GM19238 (cell line): ENCODE measurements around the gene STMN3.
"Not testable (repeated sequence)": the region's sequence is repeated elsewhere in the genome, so short reads cannot be mapped to it uniquely, and the experiment has no call there.

ENCODE experiments used
- DNase-seq: peaks from one replicate; pipeline ENCODE4 v3.0.0; 2011; ENCODE audit warnings: low spot score; ENCODE audit not compliant: insufficient read length

STMN3 gene

DNA sequence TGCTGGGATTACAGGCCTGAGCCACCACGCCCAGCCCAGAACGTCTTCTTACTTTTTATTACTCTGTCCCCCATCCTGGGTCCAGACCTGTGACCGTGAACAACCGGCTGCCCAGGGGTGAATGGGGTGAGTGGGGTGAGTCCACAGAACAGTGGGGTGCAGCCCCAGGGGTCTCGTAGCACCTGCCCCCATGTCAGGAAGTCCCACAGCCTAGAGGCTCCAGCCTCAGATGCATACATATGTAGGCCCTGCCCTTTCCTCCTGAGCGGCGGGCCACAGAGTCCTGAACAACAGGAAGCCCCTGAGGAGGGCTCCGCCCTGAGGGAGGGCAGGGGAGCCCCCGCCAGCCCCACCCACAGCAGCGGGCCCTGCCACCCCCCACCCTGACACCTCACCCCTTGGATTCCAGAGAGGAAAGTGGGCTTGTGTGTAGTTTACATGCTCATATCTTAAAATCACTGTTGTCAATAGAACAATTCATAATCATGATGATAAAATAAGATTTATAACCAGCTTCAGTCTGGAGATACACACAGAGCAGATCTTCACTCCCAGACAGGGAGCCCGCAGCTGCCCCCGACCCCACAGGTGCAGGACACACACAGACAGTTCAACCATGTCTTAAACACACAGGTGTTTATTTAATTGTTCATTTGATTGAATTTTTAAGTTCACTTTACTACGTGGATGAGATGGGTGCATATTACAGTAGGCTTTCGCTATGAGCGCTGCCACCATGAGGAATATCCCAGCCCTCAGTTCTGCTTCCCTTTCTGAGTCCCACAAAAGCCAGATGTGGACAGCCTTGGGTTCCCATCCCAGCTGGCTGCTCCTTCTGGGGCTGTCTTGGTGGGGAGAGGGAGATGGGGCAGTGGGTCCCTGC lies 13.9 kb downstream of the STMN3 start:
- peak; percentile 57 for DNase-seq

DNA sequence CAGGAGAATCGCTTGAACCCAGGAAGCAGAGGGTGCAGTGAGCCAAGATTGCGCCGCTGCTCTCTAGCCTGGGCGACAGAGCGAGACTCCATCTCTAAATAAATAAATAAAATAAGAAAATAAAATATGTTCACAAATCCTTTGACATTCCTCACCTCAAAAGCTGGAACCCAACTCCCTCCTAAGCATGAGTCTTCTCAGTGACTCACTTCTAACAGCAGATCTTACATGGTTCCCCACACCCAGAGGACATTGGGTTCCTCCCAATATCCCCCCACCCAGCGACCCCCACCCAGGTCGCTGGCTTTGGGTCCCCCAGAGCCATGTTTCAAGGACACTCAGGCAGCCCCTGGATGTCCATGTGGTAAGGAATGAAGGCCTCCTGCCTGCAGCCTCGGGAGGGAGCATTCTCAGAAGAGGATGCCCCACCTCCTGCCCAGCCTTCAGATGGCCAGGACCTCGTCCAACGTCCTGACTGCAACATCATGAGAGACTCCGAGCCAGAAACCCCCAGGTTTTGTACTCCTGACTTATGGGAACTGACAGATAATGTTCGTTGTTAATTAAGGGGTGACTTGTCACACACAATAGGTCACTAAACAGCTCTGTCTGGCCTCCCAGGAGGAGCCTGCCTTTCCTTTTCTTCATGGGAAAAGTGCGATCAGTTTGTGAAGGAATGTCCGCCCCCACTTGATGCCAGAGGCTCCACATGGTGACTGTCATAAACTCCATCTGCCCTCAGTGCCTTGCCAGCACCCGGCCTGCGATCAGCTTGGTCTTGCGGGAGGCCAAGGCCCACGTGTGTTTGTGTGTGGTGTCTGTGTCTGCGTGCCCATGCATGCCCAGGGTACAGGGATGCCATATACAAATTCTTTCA lies 16.2 kb downstream of the STMN3 start:
- DNase-seq = no peak

GRCh38 chr20:63635431-63636141 lies 17.6 kb downstream of the STMN3 start:
- DNase-seq = no peak

GRCh38 chr20:63633732-63634131 lies 19.5 kb downstream of the STMN3 start:
- no peak for DNase-seq

DNA sequence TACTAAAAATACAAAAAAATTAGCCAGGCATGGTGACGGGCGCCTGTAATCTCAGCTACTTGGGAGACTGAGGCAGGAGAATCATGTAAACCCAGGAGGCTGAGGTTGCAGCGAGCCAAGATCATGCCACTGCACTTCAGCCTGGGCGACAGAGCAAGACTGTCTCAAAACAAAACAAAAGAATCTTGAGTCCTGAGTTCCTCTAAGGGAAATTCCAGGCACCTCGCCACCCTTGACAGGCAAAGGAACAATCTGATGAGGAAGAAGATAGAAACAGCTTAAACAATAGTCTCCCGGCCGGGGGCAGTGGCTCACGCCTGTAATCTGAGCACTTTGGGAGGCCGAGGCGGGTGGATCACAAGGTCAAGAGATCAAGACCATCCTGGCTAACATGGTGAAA lies 21.8 kb downstream of the STMN3 start:
- not testable (repeated sequence) for DNase-seq

DNA sequence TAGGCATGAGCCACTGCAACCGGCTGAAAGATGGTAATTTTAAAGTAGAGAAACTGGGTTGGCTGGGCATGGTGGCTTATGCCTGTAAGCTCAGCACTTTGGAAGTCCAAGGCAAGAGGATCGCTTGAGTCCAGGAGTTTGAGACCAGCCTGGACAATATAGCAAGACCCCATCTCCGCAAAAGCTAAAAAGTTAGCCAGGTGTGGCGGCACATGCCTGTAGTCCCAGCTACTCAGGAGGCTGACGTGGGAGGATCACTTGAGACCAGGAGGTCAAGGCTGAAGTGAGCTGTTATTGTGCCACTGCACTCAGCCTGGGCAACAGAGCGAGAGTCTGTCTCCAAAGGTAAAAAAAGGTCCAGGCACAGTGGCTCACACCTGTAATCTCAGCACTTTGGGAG lies 22.3 kb downstream of the STMN3 start:
- DNase-seq = not testable (repeated sequence)

DNA sequence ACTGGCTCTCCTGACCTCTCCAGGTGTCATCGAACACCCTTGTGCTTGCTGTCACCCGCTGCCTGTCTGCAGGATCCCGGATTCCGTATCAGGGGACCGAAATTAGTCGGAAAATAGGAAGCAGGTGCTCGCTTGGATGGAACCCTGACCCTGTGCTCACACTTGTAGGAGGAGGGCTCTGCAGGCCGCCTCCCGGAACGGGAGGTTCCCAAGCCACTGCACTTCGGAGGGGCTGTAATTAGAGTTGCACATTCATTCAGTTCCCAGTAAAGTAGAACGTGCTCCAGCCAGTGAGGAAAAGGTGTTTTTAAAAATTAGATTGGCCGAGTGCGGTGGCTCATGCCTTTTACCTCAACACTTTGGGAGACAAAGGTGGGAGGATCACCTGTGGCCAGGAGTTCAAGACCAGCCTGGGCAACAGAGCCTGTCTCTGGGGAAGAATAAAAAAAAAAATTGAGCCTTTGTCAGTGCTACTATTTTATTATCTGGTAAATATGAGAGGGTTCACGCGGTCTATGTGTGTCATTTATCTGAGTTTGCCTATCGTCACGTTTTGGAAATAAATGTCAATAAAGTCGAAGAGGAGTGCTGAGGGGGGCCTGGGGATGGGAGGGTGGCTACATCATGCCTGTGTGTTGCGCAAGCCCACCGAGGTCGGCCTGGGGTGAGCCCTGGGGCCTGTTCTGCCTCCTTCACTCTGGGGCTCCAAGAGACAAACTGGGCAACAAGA lies 24.8 kb downstream of the STMN3 start:
- DNase-seq = peak; percentile 63

DNA sequence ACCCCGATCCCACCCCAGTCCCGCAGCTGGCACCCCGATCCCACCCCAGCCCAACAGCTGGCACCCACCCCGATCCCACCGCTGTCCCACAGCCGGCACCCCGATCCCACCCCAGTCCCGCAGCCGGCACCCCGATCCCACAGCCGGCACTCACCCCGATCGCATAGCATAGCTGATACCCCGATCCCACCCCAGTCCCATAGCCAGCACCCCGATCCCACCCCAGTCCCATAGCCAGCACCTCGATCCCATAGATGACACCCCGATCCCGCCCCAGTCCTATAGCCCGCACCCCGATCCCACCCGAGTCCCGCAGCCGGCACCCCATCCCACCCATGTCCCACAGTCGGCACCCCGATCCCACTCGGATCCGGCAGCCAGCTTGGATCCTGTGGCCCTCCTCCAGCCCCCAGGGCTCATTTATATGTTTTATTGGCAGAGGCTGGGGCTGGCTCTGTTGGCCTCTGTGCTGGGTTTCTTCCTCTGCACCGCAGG lies 25.4 kb downstream of the STMN3 start:
- DNase-seq = no peak

DNA sequence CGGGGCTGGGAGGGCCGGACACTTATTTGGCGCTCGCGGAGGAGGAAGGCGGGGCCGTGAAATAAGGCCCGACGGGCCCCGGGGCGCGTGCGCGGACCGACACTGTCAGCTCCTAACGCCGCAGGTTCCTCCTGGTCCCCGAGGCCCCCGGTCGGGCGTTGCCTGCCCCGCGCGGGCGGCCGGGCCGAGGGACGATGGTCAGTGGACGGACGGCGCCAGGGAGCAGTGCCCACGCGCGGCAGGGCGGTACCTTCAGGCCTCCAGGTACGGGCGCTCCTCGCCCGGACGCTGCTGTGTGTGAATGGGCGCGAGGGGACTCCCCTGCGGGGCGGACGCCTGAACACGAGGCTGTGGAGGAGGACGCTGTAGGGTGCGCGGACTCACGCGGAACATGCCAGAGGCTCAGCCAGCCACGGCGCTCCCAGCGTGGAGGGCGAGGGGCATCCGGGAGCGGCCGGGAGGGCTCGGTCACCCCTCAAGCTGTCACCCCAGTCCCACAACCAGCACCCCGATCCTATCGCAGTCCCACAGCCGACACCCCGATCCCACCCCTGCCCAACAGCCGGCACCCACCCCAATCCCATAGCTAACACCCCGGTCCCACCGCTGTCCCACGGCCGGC lies 26.0 kb downstream of the STMN3 start:
- peak; percentile 98 for DNase-seq

DNA sequence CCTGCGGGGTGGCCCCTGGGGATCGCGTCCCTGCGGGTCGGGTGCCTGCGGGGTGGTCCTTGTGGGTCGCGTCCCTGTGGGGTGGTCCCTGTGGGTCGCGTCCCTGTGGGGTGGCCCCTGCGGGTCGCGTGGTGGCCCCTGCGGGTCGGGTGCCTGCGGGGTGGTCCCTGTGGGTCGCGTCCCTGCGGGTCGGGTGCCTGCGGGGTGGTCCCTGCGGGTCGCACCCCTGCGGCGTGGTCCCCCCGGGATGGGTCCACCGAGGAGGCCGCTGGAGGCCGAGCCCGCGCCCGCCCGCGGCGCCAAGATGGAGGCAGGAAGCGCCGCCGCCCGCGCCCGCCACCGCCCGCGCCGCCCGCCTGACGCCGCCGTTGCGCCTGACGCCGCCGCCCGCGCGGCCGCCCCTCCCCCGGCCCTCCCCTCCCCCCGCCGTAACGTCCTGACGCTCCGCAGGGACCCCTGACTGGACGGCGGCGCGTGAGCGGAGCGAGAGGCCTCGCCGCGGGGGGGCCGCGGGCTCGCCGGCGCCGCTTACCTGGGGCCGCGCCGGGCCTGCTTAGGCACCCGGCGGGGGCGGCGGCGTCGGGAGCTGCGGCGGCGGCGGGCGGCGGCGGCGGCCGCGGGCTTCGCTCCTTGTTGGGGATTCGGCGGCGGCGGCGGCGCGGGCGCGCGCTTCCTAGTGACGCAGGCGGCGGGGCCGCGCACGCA lies 26.6 kb downstream of the STMN3 start, which contains the start of gene GMEB2:
TSS of gene GMEB2 (minus strand) at position 678 of the 705 bp plus-strand sequence. CDS start 7,704 bp downstream, outside the sequence.
- peak; percentile 92 for DNase-seq

GRCh38 chr20:63625771-63626423 lies 27.3 kb downstream of the STMN3 start:
- DNase-seq = no peak

DNA sequence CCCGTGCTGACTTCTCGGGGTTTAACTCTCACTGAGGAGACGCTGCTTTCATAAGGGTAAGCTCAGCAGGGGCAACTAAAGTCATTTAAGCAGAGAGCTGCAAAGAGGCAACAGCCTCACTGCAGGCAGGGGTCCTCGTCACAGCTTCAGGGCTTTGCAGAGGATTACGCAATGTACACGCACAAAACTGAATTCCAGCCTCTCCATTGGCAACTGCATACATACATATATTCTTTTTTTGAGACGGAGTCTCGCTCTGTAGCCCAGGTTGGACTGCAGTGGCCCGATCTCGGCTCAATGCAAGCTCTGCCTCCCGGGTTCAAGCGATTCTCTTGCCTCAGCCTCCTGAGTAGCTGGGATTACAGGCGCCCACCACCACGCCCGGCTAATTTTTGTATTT lies 28.7 kb downstream of the STMN3 start:
- no peak for DNase-seq

- no peak for DNase-seq
These were observed 30.5 kb downstream of the STMN3 start for GRCh38 chr20:63622732-63623131.

DNA sequence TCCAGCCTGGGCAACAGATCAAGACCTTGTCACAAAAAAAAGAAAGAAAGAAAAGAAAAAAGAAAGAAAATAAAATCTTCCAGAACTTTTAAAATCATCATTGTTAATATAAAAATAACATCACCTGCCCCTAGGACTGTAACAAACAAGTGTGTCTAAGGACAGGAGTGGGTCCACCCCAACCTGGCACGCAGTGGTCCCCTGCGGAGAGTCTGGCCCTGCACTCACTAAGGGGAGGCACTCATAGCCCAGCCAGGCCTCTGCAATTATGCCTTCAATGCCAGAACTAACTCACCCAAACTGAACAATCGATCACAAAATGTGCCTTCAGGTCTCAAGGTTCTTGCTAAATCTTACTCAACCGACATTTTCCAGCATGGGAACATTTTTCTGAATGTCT lies 31.1 kb downstream of the STMN3 start:
- no peak for DNase-seq

DNA sequence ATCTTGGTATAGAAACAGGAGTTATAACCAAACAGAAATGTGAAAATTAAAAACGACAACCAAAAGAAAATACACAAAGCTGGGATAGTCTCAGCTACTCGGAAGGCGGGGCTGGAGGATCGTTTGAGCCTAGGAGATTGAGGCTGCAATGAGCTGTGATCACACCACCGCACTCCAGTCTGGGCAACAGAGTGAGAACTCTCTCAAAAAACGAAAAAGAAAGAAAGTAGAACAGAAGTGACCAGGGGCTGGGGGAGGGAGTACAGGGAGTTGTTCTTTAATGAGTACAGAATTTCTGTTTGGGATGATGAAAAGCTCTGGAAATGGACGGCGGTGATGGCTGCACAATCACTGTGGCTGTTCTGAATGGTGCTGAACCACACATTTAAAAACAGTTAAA lies 32.2 kb downstream of the STMN3 start:
- DNase-seq = no peak

- DNase-seq = no peak
These were observed 33.7 kb downstream of the STMN3 start for GRCh38 chr20:63619505-63619904.

DNA sequence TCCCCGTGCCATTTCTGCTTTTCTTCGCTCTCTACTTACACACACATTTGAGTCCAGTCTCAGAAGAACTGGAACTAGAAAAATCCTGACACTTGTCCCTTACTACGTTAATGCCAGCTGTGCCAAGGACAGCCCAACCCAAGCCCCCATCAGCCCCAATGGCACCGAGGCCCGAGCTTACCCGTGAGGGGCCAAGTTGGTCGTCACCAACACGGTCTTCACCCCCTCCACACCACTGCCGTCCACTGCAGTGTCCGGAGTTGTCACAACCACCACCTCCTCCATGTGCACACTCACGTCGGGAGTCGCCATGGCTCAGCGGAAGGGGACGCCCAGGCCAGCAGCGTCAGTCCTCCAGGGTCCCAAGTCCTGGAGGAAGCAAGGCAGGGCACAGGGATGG lies 34.1 kb downstream of the STMN3 start:
- DNase-seq = no peak

- DNase-seq = no peak
These were observed 34.8 kb downstream of the STMN3 start for GRCh38 chr20:63618291-63618980.

- DNase-seq = no peak
These were observed 35.4 kb downstream of the STMN3 start for GRCh38 chr20:63617876-63618265.
